GOT3 (cell line): ENCODE results near the gene PCNX2.
"Not testable (repeated sequence)": the region's sequence is repeated elsewhere in the genome, so short reads cannot be mapped to it uniquely, and the experiment has no call there.

Experiments used
- DNase-seq: peaks from one replicate; lab custom pipeline; 2025; ENCODE audit warnings: mixed read lengths; lab: John Stamatoyannopoulos, UW

The PCNX2 gene

GRCh38 chr1:233006541-233006973 is 289.0 kb downstream of the PCNX2 start:
- DNase-seq: no peak

GRCh38 chr1:233006108-233006507 is 289.4 kb downstream of the PCNX2 start:
- DNase-seq: no peak

GRCh38 chr1:233005703-233006102 is 289.8 kb downstream of the PCNX2 start:
- no peak for DNase-seq

GRCh38 chr1:233005156-233005555 is 290.4 kb downstream of the PCNX2 start:
- DNase-seq: no peak

- no peak for DNase-seq
These were observed 291.1 kb downstream of the PCNX2 start for GRCh38 chr1:233004451-233004850.

- DNase-seq: not testable (repeated sequence)
These were observed 291.9 kb downstream of the PCNX2 start for GRCh38 chr1:233003638-233004037.

- no peak for DNase-seq
These were observed 295.4 kb downstream of the PCNX2 start for GRCh38 chr1:232999956-233000625.

- no peak for DNase-seq
These were observed 296.9 kb downstream of the PCNX2 start for GRCh38 chr1:232998646-232999045.

- DNase-seq: no peak
These were observed 297.4 kb downstream of the PCNX2 start for GRCh38 chr1:232998138-232998537.

GRCh38 chr1:232996143-232996542 is 299.4 kb downstream of the PCNX2 start:
- no peak for DNase-seq

GRCh38 chr1:232995189-232995588 is 300.3 kb downstream of the PCNX2 start:
- no peak for DNase-seq

GRCh38 chr1:232993555-232993954 is 302.0 kb downstream of the PCNX2 start:
- DNase-seq: no peak

GRCh38 chr1:232992227-232992626 is 303.3 kb downstream of the PCNX2 start:
- DNase-seq: no peak

GRCh38 chr1:232991238-232991637 is 304.3 kb downstream of the PCNX2 start:
- no peak for DNase-seq

- no peak for DNase-seq
These were observed 305.1 kb downstream of the PCNX2 start for GRCh38 chr1:232990176-232991128.

- no peak for DNase-seq
These were observed 306.9 kb downstream of the PCNX2 start for GRCh38 chr1:232988572-232989040.

GRCh38 chr1:232987774-232988140 is 307.8 kb downstream of the PCNX2 start:
- DNase-seq: no peak

GRCh38 chr1:232987046-232987773 is 308.3 kb downstream of the PCNX2 start:
- DNase-seq: no peak

- no peak for DNase-seq
These were observed 309.0 kb downstream of the PCNX2 start for GRCh38 chr1:232986527-232986922.

- no peak for DNase-seq
These were observed 309.5 kb downstream of the PCNX2 start for GRCh38 chr1:232985882-232986526.

GRCh38 chr1:232984577-232985425 is 310.7 kb downstream of the PCNX2 start:
- no peak for DNase-seq
